Measurements from ENCODE around the gene TCN2. TPM values are rescaled to one million over a fixed set of nuclear protein-coding genes. Genes with fewer than 3 reads are reported as not detected.

The TCN2 gene
- total and polyA plus RNA-seq, 9 of the 15 experiments (the other 6 are each of a cell fraction or from before 2014, with no cell fraction given): 0.88 to 5.4 (median 1.7) TPM

GRCh38 chr22:30675436-30675835 lies 68.5 kb downstream of the TCN2 start (continued):
- TF ChIP-seq ZBTB8A (IDR thresholded peaks at IDR 0.05; ENCODE audit: partially characterized antibody) (no peak), TEAD2 (tag; IDR thresholded peaks at IDR 0.05) (no peak), EP400 (IDR thresholded peaks at IDR 0.05) (0 out of 2 replicates have a peak, but pooled peaks have one; percentile 13), SMARCE1 (IDR thresholded peaks at IDR 0.05) (0 out of 2 replicates have a peak, but pooled peaks have one; percentile 19), ZNF324 (CRISPR knock-in tag; IDR thresholded peaks at IDR 0.05) (no peak), TCF3 (CRISPR knock-in tag; IDR thresholded peaks at IDR 0.05) (peak; percentile 82), ETS2 (tag; IDR thresholded peaks at IDR 0.05; ENCODE audit: borderline replicate concordance, poor library complexity, severe bottlenecking) (no peak), COPS2 (conservative IDR thresholded peaks at IDR 0.05) (no peak)
- TF ChIP-seq, protein P1, sequence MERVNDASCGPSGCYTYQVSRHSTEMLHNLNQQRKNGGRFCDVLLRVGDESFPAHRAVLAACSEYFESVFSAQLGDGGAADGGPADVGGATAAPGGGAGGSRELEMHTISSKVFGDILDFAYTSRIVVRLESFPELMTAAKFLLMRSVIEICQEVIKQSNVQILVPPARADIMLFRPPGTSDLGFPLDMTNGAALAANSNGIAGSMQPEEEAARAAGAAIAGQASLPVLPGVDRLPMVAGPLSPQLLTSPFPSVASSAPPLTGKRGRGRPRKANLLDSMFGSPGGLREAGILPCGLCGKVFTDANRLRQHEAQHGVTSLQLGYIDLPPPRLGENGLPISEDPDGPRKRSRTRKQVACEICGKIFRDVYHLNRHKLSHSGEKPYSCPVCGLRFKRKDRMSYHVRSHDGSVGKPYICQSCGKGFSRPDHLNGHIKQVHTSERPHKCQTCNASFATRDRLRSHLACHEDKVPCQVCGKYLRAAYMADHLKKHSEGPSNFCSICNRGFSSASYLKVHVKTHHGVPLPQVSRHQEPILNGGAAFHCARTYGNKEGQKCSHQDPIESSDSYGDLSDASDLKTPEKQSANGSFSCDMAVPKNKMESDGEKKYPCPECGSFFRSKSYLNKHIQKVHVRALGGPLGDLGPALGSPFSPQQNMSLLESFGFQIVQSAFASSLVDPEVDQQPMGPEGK (CRISPR knock-in tag; IDR thresholded peaks at IDR 0.05; ENCODE audit: borderline replicate concordance): no peak
- TF ChIP-seq, protein P2, sequence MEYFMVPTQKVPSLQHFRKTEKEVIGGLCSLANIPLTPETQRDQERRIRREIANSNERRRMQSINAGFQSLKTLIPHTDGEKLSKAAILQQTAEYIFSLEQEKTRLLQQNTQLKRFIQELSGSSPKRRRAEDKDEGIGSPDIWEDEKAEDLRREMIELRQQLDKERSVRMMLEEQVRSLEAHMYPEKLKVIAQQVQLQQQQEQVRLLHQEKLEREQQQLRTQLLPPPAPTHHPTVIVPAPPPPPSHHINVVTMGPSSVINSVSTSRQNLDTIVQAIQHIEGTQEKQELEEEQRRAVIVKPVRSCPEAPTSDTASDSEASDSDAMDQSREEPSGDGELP (CRISPR knock-in tag; IDR thresholded peaks at IDR 0.05; ENCODE audit: borderline replicate concordance): peak; percentile 27; the same call in 1 of the 2 replicates
- TF ChIP-seq, protein P3, sequence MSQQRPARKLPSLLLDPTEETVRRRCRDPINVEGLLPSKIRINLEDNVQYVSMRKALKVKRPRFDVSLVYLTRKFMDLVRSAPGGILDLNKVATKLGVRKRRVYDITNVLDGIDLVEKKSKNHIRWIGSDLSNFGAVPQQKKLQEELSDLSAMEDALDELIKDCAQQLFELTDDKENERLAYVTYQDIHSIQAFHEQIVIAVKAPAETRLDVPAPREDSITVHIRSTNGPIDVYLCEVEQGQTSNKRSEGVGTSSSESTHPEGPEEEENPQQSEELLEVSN (IDR thresholded peaks at IDR 0.05; ENCODE audit: borderline replicate concordance in 1 of 2, extremely low read depth in 1 of 2, insufficient read depth in 1 of 2, insufficient read length in 1 of 2, low read depth in 1 of 2, low read length in 1 of 2, poor library complexity in 1 of 2, severe bottlenecking in 1 of 2): peak; percentile 37 to 69
- TF ChIP-seq, protein P4, sequence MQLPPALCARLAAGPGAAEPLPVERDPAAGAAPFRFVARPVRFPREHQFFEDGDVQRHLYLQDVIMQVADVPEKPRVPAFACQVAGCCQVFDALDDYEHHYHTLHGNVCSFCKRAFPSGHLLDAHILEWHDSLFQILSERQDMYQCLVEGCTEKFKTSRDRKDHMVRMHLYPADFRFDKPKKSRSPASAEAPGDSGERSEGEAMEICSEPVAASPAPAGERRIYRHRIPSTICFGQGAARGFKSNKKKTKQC (CRISPR knock-in tag; IDR thresholded peaks at IDR 0.05): no peak

Data from K562 (cell line).